Neural cell (in vitro differentiated cells): Measurements from ENCODE around the gene PILRA. TPM values are rescaled to one million over a fixed set of nuclear protein-coding genes. Genes with fewer than 3 reads are reported as not detected.

Experiments
- H2AFZ ChIP-seq: fragments of 200-600, 300-800 bp; sonication (generic), shearing (Covaris generic); 2 replicates; pipeline ENCODE4 v1.6.0; 2014; ENCODE audit warnings: low read depth, mild to moderate bottlenecking, antibody characterized with exemption, low read length, moderate library complexity
- H3F3A ChIP-seq: fragments of 200-600 bp; shearing (Covaris generic); 2 replicates; pipeline ENCODE4 v1.6.1; 2016; ENCODE audit warnings: mild to moderate bottlenecking, moderate library complexity, mixed read lengths, antibody characterized with exemption, low read length; ENCODE audit not compliant: insufficient read depth, poor library complexity, severe bottlenecking
- H3K27ac ChIP-seq: fragments of 200-600, 300-800 bp; sonication (generic), shearing (Covaris generic); 2 replicates; pipeline ENCODE4 v1.5.1; 2014; ENCODE audit warnings: mild to moderate bottlenecking, low read length, moderate library complexity
- H3K27me3 ChIP-seq: fragments of 300-800, 200-600 bp; sonication (generic), shearing (Covaris generic); 2 replicates; pipeline ENCODE4 v1.6.0; 2014; ENCODE audit warnings: mild to moderate bottlenecking, low read depth, low read length, moderate library complexity; ENCODE audit not compliant: insufficient read depth
- H3K36me3 ChIP-seq: fragments of 300-800, 200-600 bp; sonication (generic), shearing (Covaris generic); 2 replicates; pipeline ENCODE4 v1.5.1; 2014; ENCODE audit warnings: mild to moderate bottlenecking, antibody characterized with exemption, low read length, moderate library complexity; ENCODE audit not compliant: insufficient read depth
- H3K4me2 ChIP-seq: fragments of 300-800, 200-600 bp; sonication (generic), shearing (Covaris generic); 2 replicates; pipeline ENCODE4 v1.6.0; 2014; ENCODE audit warnings: mild to moderate bottlenecking, low read length
- H3K4me3 ChIP-seq: fragments of 300-800, 200-600 bp; sonication (generic), shearing (Covaris generic); 2 replicates; pipeline ENCODE4 v1.5.1; 2014; ENCODE audit warnings: mild to moderate bottlenecking, low read length, moderate library complexity
- H3K79me2 ChIP-seq: fragments of 200-600 bp; shearing (Covaris generic); replicated peaks from 2 replicates; pipeline ENCODE4 v1.6.0; 2014; ENCODE audit warnings: mild to moderate bottlenecking, low read length, moderate library complexity; ENCODE audit not compliant: insufficient read depth
- H3K9ac ChIP-seq: fragments of 300-800, 200-600 bp; sonication (generic), shearing (Covaris generic); 2 replicates; pipeline ENCODE4 v1.6.1; 2016; ENCODE audit warnings: mild to moderate bottlenecking, low read length, mixed read lengths
- H3K9me2 ChIP-seq: fragments of 200-600 bp; shearing (Covaris generic); 2 replicates; pipeline ENCODE4 v1.6.1; 2016; ENCODE audit warnings: mild to moderate bottlenecking, low read length, mixed read lengths; ENCODE audit not compliant: insufficient read depth
- H3K9me3 ChIP-seq: fragments of 200-600, 300-800 bp; sonication (generic), shearing (Covaris generic); 2 replicates; pipeline ENCODE4 v1.6.1; 2016; ENCODE audit warnings: mild to moderate bottlenecking, mixed run types, low read length, moderate library complexity, mixed read lengths
- H4K20me1 ChIP-seq: fragments of 200-600 bp; shearing (Covaris generic); 2 replicates; pipeline ENCODE4 v1.6.1; 2016; ENCODE audit warnings: mild to moderate bottlenecking, mixed run types; ENCODE audit not compliant: insufficient read depth
- EP300 ChIP-seq: fragments of 450-650 bp; conservative IDR thresholded peaks from 2 replicates; pipeline ENCODE4 v1.6.1; 2014; ENCODE audit warnings: antibody characterized with exemption, mild to moderate bottlenecking, moderate library complexity; ENCODE audit not compliant: poor library complexity, severe bottlenecking
- EZH2 ChIP-seq: fragments of 200-600, 300-800 bp; shearing (Covaris generic), sonication (generic); IDR thresholded peaks from 2 replicates; pipeline ENCODE4 v1.6.1; 2014; ENCODE audit warnings: antibody characterized with exemption, low read length, borderline replicate concordance, mild to moderate bottlenecking; ENCODE audit not compliant: insufficient read depth, poor library complexity, severe bottlenecking
- MXI1 ChIP-seq: fragments of 450-650 bp; conservative IDR thresholded peaks from 2 replicates; pipeline ENCODE4 v1.6.1; 2014; ENCODE audit warnings: antibody characterized with exemption, mild to moderate bottlenecking; ENCODE audit not compliant: poor library complexity, severe bottlenecking
- POLR2AphosphoS5 ChIP-seq: IDR thresholded peaks from 2 replicates; pipeline ENCODE4 v1.6.1; 2012
- RAD21 ChIP-seq: fragments of 450-650 bp; conservative IDR thresholded peaks from 2 replicates; pipeline ENCODE4 v1.6.1; 2014; ENCODE audit warnings: antibody characterized with exemption, mild to moderate bottlenecking, moderate library complexity
- SMC3 ChIP-seq: fragments of 450-650 bp; conservative IDR thresholded peaks from 2 replicates; pipeline ENCODE4 v1.6.1; 2014; ENCODE audit warnings: antibody characterized with exemption, mild to moderate bottlenecking, moderate library complexity; ENCODE audit not compliant: poor library complexity
- TAF1 ChIP-seq: IDR thresholded peaks from 2 replicates; pipeline ENCODE4 v1.6.1; 2012; ENCODE audit warnings: low read depth
- polyA plus RNA-seq: library from polyadenylated mRNA; depleted of rRNA; stranded (reverse); fragments of >200 nt; gene quantifications from 2 replicates; pipeline ENCODE4 v1.2.3, GENCODE V29; 2014
- TF ChIP-seq, protein P1 (sequence below): fragments of 450-650 bp; IDR thresholded peaks from 2 replicates; pipeline ENCODE4 v1.5.1; 2014; ENCODE audit warnings: antibody characterized with exemption, mild to moderate bottlenecking, moderate library complexity; ENCODE audit not compliant: poor library complexity, severe bottlenecking
- TF ChIP-seq, protein P2 (sequence below): IDR thresholded peaks from 2 replicates; pipeline ENCODE4 v1.6.1; 2012; ENCODE audit warnings: borderline replicate concordance

Gene PILRA
- polyA plus RNA-seq, 1 donor from 2014 or later: 23.7 TPM

DNA sequence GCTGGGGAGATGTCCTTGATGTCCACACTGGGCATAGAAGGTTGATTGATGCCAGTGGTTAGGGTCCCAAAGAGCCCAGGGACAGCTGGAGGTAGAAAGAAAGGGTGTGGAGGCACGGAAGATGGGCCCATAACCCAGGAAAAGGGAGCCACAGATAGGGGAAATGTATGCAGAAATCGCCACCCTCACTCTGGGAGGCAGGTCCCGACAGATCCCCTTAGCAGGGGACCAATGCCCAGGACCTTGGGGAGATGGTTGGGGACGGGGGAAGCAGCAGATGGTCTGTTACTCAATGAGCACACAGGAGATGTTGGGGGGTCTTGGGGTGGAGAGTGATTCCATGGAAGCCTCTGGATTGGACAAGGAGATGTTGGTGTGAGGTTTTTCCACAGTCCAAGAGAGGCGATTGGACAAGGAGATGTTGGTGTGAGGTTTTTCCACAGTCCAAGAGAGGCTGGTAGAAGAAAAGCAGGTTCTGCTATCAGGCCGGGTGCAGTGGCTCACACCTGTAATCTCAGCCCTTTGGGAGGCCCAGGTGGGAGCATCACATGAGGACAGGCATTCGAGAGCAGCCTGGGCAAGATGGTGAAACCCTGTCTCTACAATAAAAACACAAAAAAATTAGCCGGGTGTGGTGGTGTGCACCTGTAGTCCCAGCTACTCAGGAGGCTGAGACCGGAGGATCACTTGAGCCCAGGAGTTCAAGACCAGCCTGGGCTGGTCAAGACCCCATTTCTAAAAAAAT is 70.0 kb downstream of the PILRA start:
- no peaks in the 10 kb centered on the region for H3K9me2 ChIP-seq
- no peaks in the 10 kb centered on the region for H3K79me2 ChIP-seq
- H3K27me3 ChIP-seq: no peaks in the 10 kb centered on the region
- H3K9me3 ChIP-seq: no peaks in the 10 kb centered on the region
- no peak overlapping the region for H3K4me3 ChIP-seq
- TF ChIP-seq MXI1: no peak
- no peak for TF ChIP-seq TAF1
- TF ChIP-seq, protein P1, sequence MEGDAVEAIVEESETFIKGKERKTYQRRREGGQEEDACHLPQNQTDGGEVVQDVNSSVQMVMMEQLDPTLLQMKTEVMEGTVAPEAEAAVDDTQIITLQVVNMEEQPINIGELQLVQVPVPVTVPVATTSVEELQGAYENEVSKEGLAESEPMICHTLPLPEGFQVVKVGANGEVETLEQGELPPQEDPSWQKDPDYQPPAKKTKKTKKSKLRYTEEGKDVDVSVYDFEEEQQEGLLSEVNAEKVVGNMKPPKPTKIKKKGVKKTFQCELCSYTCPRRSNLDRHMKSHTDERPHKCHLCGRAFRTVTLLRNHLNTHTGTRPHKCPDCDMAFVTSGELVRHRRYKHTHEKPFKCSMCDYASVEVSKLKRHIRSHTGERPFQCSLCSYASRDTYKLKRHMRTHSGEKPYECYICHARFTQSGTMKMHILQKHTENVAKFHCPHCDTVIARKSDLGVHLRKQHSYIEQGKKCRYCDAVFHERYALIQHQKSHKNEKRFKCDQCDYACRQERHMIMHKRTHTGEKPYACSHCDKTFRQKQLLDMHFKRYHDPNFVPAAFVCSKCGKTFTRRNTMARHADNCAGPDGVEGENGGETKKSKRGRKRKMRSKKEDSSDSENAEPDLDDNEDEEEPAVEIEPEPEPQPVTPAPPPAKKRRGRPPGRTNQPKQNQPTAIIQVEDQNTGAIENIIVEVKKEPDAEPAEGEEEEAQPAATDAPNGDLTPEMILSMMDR: no peak
- TF ChIP-seq SMC3: no peak
- no peak for TF ChIP-seq POLR2AphosphoS5
- TF ChIP-seq RAD21: no peak
- no peak for TF ChIP-seq EP300
- TF ChIP-seq, protein P2, sequence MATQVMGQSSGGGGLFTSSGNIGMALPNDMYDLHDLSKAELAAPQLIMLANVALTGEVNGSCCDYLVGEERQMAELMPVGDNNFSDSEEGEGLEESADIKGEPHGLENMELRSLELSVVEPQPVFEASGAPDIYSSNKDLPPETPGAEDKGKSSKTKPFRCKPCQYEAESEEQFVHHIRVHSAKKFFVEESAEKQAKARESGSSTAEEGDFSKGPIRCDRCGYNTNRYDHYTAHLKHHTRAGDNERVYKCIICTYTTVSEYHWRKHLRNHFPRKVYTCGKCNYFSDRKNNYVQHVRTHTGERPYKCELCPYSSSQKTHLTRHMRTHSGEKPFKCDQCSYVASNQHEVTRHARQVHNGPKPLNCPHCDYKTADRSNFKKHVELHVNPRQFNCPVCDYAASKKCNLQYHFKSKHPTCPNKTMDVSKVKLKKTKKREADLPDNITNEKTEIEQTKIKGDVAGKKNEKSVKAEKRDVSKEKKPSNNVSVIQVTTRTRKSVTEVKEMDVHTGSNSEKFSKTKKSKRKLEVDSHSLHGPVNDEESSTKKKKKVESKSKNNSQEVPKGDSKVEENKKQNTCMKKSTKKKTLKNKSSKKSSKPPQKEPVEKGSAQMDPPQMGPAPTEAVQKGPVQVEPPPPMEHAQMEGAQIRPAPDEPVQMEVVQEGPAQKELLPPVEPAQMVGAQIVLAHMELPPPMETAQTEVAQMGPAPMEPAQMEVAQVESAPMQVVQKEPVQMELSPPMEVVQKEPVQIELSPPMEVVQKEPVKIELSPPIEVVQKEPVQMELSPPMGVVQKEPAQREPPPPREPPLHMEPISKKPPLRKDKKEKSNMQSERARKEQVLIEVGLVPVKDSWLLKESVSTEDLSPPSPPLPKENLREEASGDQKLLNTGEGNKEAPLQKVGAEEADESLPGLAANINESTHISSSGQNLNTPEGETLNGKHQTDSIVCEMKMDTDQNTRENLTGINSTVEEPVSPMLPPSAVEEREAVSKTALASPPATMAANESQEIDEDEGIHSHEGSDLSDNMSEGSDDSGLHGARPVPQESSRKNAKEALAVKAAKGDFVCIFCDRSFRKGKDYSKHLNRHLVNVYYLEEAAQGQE: no peak
- TF ChIP-seq EZH2: no peak
- H4K20me1 ChIP-seq: no peaks in the 10 kb centered on the region
- H3K4me2 ChIP-seq: no peak overlapping the region
- H3K9ac ChIP-seq: no peak overlapping the region
- H3K36me3 ChIP-seq: no peaks in the 10 kb centered on the region
- no peak overlapping the region for H3K27ac ChIP-seq
- H2AFZ ChIP-seq: no peak overlapping the region
- no peaks in the 10 kb centered on the region for H3F3A ChIP-seq

DNA sequence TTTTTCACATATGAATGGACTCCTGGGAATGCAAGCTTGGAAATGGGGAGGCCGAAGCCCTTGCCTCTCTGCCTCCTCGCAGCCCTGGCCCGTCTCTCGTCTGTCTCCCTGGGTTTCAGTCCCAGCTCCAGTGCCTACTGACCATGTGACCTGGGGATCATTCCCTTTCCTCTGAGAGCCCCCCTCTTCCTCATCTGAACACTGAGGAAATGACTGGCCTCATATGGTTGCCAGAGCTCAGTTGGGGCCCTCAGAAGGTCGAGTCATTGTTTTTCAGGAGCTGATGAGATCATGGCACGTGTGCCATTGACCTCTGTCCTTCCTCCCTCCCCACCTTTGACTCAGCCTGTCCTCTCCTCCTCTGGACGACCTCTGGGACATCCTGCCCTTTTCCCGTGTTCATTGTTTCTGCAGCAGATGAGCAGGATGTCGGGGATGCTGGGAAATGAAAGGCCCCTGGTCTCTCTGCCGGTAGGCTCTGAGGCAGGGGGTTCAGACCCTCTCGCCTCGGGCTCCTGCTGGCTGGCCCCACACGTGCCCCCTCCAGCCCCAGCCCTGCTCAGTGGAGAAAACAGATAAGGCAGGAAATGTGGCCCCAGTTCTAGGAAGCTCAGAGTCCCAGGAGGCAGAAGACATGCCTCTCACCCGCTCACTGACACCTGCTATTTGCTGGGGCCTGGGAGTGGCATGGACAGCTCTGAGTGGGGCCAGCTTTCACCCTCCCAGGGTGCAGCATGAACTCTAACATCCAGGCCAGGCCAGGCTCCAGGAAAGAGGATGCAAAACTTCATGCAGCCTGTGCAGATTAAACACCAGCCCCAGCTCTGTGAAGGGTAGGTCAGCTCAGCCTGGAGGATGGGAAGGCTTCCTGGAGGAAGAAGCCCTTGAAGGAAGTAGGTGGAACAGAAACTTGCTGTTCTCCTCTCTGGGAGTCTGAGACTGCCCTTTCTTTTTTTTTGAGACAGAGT is 71.3 kb downstream of the PILRA start:
- TF ChIP-seq EZH2 (no peak), EP300 (no peak), POLR2AphosphoS5 (no peak), RAD21 (no peak), SMC3 (no peak), TAF1 (no peak), MXI1 (no peak)
- TF ChIP-seq, protein P1: no peak
- TF ChIP-seq, protein P2: no peak
- H3K9me3 ChIP-seq: no peaks in the 10 kb centered on the region
- no peak overlapping the region for H3K27ac ChIP-seq
- no peak overlapping the region for H3K4me3 ChIP-seq
- H3K79me2 ChIP-seq: no peaks in the 10 kb centered on the region
- H3K27me3 ChIP-seq: no peaks in the 10 kb centered on the region
- H3K4me2 ChIP-seq: no peak overlapping the region
- H4K20me1 ChIP-seq: no peaks in the 10 kb centered on the region
- H3K9me2 ChIP-seq: no peaks in the 10 kb centered on the region
- H3K9ac ChIP-seq: no peak overlapping the region
- no peak overlapping the region for H2AFZ ChIP-seq
- H3K36me3 ChIP-seq: no peaks in the 10 kb centered on the region
- H3F3A ChIP-seq: no peaks in the 10 kb centered on the region
